ENCODE results near the gene LMTK3.

DNA sequence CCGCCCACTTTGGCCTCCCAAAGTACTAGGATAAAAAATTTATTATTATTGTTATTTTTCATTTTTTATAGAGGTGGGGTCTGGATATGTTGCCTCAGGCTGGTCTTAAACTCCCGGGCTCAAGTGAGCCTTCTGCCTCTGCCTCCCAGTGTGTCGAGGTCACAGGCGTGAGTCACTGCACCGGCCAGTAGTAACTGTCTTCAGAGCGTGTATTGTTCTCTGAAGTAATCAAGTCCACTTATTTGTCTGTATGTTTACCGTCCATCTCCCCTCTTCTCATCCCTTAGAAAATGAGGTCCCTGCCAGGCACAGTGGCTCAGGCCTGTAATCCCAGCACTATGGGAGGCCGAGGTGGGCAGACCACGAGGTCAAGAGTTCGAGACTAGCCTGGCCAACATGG, 22.1 kb upstream of the LMTK3 start:
- TF ChIP-seq, protein P1, sequence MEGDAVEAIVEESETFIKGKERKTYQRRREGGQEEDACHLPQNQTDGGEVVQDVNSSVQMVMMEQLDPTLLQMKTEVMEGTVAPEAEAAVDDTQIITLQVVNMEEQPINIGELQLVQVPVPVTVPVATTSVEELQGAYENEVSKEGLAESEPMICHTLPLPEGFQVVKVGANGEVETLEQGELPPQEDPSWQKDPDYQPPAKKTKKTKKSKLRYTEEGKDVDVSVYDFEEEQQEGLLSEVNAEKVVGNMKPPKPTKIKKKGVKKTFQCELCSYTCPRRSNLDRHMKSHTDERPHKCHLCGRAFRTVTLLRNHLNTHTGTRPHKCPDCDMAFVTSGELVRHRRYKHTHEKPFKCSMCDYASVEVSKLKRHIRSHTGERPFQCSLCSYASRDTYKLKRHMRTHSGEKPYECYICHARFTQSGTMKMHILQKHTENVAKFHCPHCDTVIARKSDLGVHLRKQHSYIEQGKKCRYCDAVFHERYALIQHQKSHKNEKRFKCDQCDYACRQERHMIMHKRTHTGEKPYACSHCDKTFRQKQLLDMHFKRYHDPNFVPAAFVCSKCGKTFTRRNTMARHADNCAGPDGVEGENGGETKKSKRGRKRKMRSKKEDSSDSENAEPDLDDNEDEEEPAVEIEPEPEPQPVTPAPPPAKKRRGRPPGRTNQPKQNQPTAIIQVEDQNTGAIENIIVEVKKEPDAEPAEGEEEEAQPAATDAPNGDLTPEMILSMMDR (IDR thresholded peaks at IDR 0.05): no peak
- no peak for TF ChIP-seq POLR2A (IDR thresholded peaks at IDR 0.05)

Measured in body of pancreas (tissue), 4 donors.